GM19468 (cell line): ENCODE results near the gene SELPLG.
"Not testable (repeated sequence)": the region's sequence is repeated elsewhere in the genome, so short reads cannot be mapped to it uniquely, and the experiment has no call there.

Source experiments
- ATAC-seq: cut with Tn5 transposase; IDR thresholded peaks from one replicate; pipeline ENCODE4 v1.9.1; 2021; ENCODE audit warnings: mild to moderate bottlenecking, moderate library complexity, moderate number of reproducible peaks; ENCODE audit not compliant: unreplicated experiment; ENCODE audit errors: extremely low read depth

Gene SELPLG

GRCh38 chr12:108594960-108595710 lies 38.6 kb downstream of the SELPLG start:
- ATAC-seq = no peak

- no peak for ATAC-seq
These were observed 39.3 kb downstream of the SELPLG start for GRCh38 chr12:108594323-108594903.

GRCh38 chr12:108592033-108592909 lies 41.4 kb downstream of the SELPLG start:
- no peak for ATAC-seq

- no peak for ATAC-seq
These were observed 42.3 kb downstream of the SELPLG start for GRCh38 chr12:108591267-108591980.

GRCh38 chr12:108590463-108590862 lies 43.2 kb downstream of the SELPLG start:
- not testable (repeated sequence) for ATAC-seq

- no peak for ATAC-seq
These were observed 43.9 kb downstream of the SELPLG start for GRCh38 chr12:108589840-108590229.

- ATAC-seq = no peak
These were observed 44.5 kb downstream of the SELPLG start for GRCh38 chr12:108589028-108589839.

- no peak for ATAC-seq
These were observed 45.9 kb downstream of the SELPLG start for GRCh38 chr12:108587826-108588225.

- ATAC-seq = no peak
These were observed 47.4 kb downstream of the SELPLG start for GRCh38 chr12:108586306-108586705.

GRCh38 chr12:108585864-108586263 lies 47.8 kb downstream of the SELPLG start:
- ATAC-seq = no peak

GRCh38 chr12:108584456-108585065 lies 49.1 kb downstream of the SELPLG start:
- ATAC-seq = no peak

GRCh38 chr12:108583991-108584390 lies 49.7 kb downstream of the SELPLG start:
- no peak for ATAC-seq

GRCh38 chr12:108582978-108583770 lies 50.5 kb downstream of the SELPLG start:
- ATAC-seq = no peak

- ATAC-seq = no peak
These were observed 51.2 kb downstream of the SELPLG start for GRCh38 chr12:108582509-108582908.

- ATAC-seq = no peak
These were observed 52.1 kb downstream of the SELPLG start for GRCh38 chr12:108581311-108582227.

GRCh38 chr12:108580531-108580930 lies 53.2 kb downstream of the SELPLG start:
- no peak for ATAC-seq

- no peak for ATAC-seq
These were observed 54.9 kb downstream of the SELPLG start for GRCh38 chr12:108578813-108579212.
